Erythroblast (primary cell): ENCODE results near the gene PIGR.

Experiments used
- DNase-seq, 2 experiments: peaks; one replicate each; lab custom pipeline; 2025; lab: John Stamatoyannopoulos, UW
- GATA1 ChIP-seq: IDR thresholded peaks from 2 replicates; pipeline ENCODE4 v1.6.1; 2011; ENCODE audit warnings: low read depth, mild to moderate bottlenecking, control low read depth, low read length, moderate library complexity
- POLR2A ChIP-seq: IDR thresholded peaks from 2 replicates; pipeline ENCODE4 v1.6.1; 2011; ENCODE audit warnings: mild to moderate bottlenecking, low read length

PIGR gene

GRCh38 chr1:206946261-206946660 lies at the start of gene PIGR:
Gene PIGR (minus strand): TSS chr1:206946466. CDS start chr1:206940531, 5,935 bp downstream.
- TF ChIP-seq GATA1 = no peak
- no peak for TF ChIP-seq POLR2A
- DNase-seq = no peak

GRCh38 chr1:206992790-206993189 lies 46.5 kb upstream of the PIGR start:
- DNase-seq = no peak
- no peak for TF ChIP-seq GATA1
- TF ChIP-seq POLR2A = no peak

- TF ChIP-seq POLR2A (no peak), GATA1 (no peak)
These were observed 41.6 kb upstream of the PIGR start for GRCh38 chr1:206987873-206988272.

GRCh38 chr1:206986885-206987284 lies 40.6 kb upstream of the PIGR start:
- no peak for TF ChIP-seq GATA1
- no peak for TF ChIP-seq POLR2A
- DNase-seq = no peak

More at GRCh38 chr1:206987873-206988272, 41.6 kb upstream of the PIGR start:
- no peak for DNase-seq

- TF ChIP-seq GATA1 (no peak), POLR2A (no peak)
- no peak for DNase-seq
These were observed 40.1 kb upstream of the PIGR start for GRCh38 chr1:206986402-206986801.

- no peak for TF ChIP-seq GATA1
- no peak for TF ChIP-seq POLR2A
- DNase-seq = no peak
These were observed 39.0 kb upstream of the PIGR start for GRCh38 chr1:206985162-206985749.

GRCh38 chr1:206982216-206982615 lies 36.0 kb upstream of the PIGR start:
- peak; percentile 66 to 79 for DNase-seq
- TF ChIP-seq POLR2A = no peak
- no peak for TF ChIP-seq GATA1

GRCh38 chr1:206979379-206980043 lies 33.2 kb upstream of the PIGR start:
- TF ChIP-seq POLR2A (no peak), GATA1 (no peak)
- DNase-seq = peak in 1 of 2 experiments; percentile 14

GRCh38 chr1:206978259-206978658 lies 32.0 kb upstream of the PIGR start:
- DNase-seq = no peak
- TF ChIP-seq POLR2A (no peak), GATA1 (no peak)

GRCh38 chr1:206975306-206975705 lies 29.0 kb upstream of the PIGR start:
- no peak for TF ChIP-seq GATA1
- no peak for TF ChIP-seq POLR2A
- DNase-seq = peak in 1 of 2 experiments; percentile 6

- TF ChIP-seq POLR2A = no peak
- no peak for TF ChIP-seq GATA1
- no peak for DNase-seq
These were observed 27.9 kb upstream of the PIGR start for GRCh38 chr1:206974140-206974539.

GRCh38 chr1:206972728-206973127 lies 26.5 kb upstream of the PIGR start:
- TF ChIP-seq POLR2A (no peak), GATA1 (no peak)
- DNase-seq = no peak

GRCh38 chr1:206971029-206971655 lies 24.9 kb upstream of the PIGR start:
- no peak for TF ChIP-seq GATA1
- no peak for TF ChIP-seq POLR2A
- DNase-seq = no peak

- no peak for DNase-seq
- TF ChIP-seq POLR2A = no peak
- no peak for TF ChIP-seq GATA1
These were observed 24.2 kb upstream of the PIGR start, which contains the start of gene FCAMR for GRCh38 chr1:206970446-206970845. Gene FCAMR (minus strand): TSS chr1:206970460. CDS start chr1:206970125, 335 bp downstream.
